Stimulated activated CD4-positive, alpha-beta T cell treated with anti-CD3 and anti-CD28 coated beads, Interleukin-4, amount 100 ng/mL, for 24 hours (primary cell): ENCODE data around the gene IGSF22.
"Not testable (repeated sequence)": the region's sequence is repeated elsewhere in the genome, so short reads cannot be mapped to it uniquely, and the experiment has no call there.

Source experiments
- DNase-seq: peaks from one replicate; pipeline ENCODE4 v3.0.0-alpha.2; 2020

The IGSF22 gene

DNA sequence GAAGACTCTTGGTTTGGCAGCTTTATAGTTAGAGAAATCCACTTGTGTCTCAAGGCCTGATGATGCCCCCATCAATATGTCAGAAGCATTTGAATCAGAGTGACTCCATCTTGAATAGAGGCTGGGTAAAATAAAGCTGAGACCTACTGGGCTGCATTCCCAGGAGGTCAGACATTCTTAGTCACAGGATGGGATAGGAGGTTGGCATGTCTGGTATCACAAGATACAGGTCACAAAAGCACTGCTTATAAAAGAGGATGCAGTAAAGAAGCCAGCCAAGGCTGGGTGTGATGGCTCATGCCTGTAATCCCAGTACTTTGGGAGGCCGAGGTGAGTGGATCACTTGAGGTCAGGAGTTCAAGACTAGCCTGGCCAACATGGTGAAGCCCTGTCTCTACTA, 44.0 kb downstream of the IGSF22 start:
- not testable (repeated sequence) for DNase-seq

DNA sequence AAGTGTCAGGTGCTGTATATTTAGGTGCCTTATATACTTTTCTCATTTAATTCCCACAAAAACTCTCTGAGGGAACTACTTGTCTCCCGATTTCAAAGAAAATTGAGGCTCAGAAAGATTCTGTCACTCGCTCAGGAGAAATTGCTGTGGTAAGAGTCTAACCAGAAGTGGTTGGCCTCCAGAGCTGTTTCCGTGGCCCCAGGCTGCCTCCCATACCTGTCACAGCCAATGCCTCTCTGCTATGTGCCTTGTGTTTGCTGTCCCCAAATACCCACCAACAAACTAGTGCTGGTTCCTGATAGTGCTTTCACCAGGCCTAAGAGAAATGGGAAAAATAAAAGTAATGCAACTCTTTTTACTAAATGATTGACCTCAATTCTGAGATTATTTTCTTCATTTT, 48.4 kb downstream of the IGSF22 start:
- DNase-seq = no peak

GRCh38 chr11:18676803-18677202, 49.2 kb downstream of the IGSF22 start:
- no peak for DNase-seq

- peak; percentile 56 for DNase-seq
These were observed 53.8 kb downstream of the IGSF22 start for GRCh38 chr11:18672209-18672608.

- DNase-seq = peak; percentile 27
These were observed 54.7 kb downstream of the IGSF22 start for GRCh38 chr11:18671246-18671645.

GRCh38 chr11:18669711-18670110, 56.3 kb downstream of the IGSF22 start:
- no peak for DNase-seq

- DNase-seq = peak; percentile 39
These were observed 56.8 kb downstream of the IGSF22 start for GRCh38 chr11:18669219-18669596.

GRCh38 chr11:18668131-18668530, 57.9 kb downstream of the IGSF22 start:
- DNase-seq = no peak

GRCh38 chr11:18665353-18665872, 60.6 kb downstream of the IGSF22 start:
- not testable (repeated sequence) for DNase-seq

- DNase-seq = no peak
These were observed 68.3 kb downstream of the IGSF22 start for GRCh38 chr11:18657673-18658072.
